SK-N-SH (cell line): ENCODE data around the gene TGFBR3. TPM values are rescaled to one million over a fixed set of nuclear protein-coding genes. Genes with fewer than 3 reads are reported as not detected.

Experiments used
- CTCF ChIA-PET: fragments of 300-600, 350-600 bp; formaldehyde crosslinking; extraction: SDS; loops from one replicate; lab custom pipeline; 2021; lab: Yijun Ruan, JAX
- POLR2A ChIA-PET: fragments of 350-600 bp; sonication (Branson Sonifier 250); formaldehyde crosslinking; extraction: SDS; loops from one replicate; lab custom pipeline; 2020; ENCODE audit warnings: antibody characterized with exemption, inconsistent platforms; lab: Yijun Ruan, JAX
- DNase-seq: peaks from one replicate; pipeline ENCODE4 v3.0.0; 2012
- H2AFZ ChIP-seq: fragments of 200-600 bp; sonication (generic); 2 replicates; pipeline ENCODE4 v1.8.1; 2016; ENCODE audit warnings: antibody characterized with exemption, mild to moderate bottlenecking, low read depth
- H3F3A ChIP-seq: fragments of 200-600 bp; sonication (generic); replicated peaks from 2 replicates; pipeline ENCODE3; 2016; ENCODE audit warnings: antibody characterized with exemption, mild to moderate bottlenecking; ENCODE audit not compliant: insufficient read depth
- H3K27ac ChIP-seq, 2 experiments: fragments of 200-500 bp in 1 of 2; fragments of 200-600 bp in 1 of 2; sonication (Bioruptor generic) in 1 of 2; sonication (generic), shearing (Covaris generic) in 1 of 2; 2 replicates each; pipeline versions ENCODE4 v1.5.1 to v1.6.1; 2014 to 2016; ENCODE audit warnings: low read depth in 2 of 2, inconsistent platforms in 1 of 2, low read length in 1 of 2, mild to moderate bottlenecking in 1 of 2, mixed read lengths in 1 of 2
- H3K27me3 ChIP-seq: fragments of 200-600 bp; sonication (generic), shearing (Covaris generic); 2 replicates; pipeline ENCODE4 v1.6.1; 2016; ENCODE audit warnings: mixed run types; ENCODE audit not compliant: insufficient read depth
- H3K36me3 ChIP-seq, 2 experiments: fragments of 200-500 bp in 1 of 2; fragments of 200-600 bp in 1 of 2; sonication (Bioruptor generic) in 1 of 2; sonication (generic) in 1 of 2; replicated peaks in 1 of 2; 2 replicates each; pipeline versions ENCODE3 to v1.5.1; 2014 to 2016; ENCODE audit warnings: low read length in 1 of 2, mild to moderate bottlenecking in 1 of 2; ENCODE audit not compliant: insufficient read depth in 2 of 2, control insufficient read depth in 1 of 2
- H3K4me1 ChIP-seq, 2 experiments: fragments of 200-500 bp in 1 of 2; fragments of 200-600 bp in 1 of 2; sonication (Bioruptor generic) in 1 of 2; sonication (generic), shearing (Covaris generic) in 1 of 2; 2 replicates each; pipeline versions ENCODE4 v1.5.1 to v1.6.1; 2014 to 2016; ENCODE audit warnings: low read depth in 1 of 2, low read length in 1 of 2, mixed run types in 1 of 2; ENCODE audit not compliant: insufficient read depth in 2 of 2, control insufficient read depth in 1 of 2
- H3K4me2 ChIP-seq: fragments of 200-600 bp; sonication (generic), shearing (Covaris generic); 2 replicates; pipeline ENCODE4 v1.6.1; 2017; ENCODE audit warnings: mixed run types
- H3K4me3 ChIP-seq, 2 experiments: fragments of 200-500 bp in 1 of 2; fragments of 200-600 bp in 1 of 2; sonication (Bioruptor generic) in 1 of 2; sonication (generic), shearing (Covaris generic) in 1 of 2; 2 replicates each; pipeline versions ENCODE4 v1.5.1 to v1.8.1; 2014 to 2016; ENCODE audit warnings: low read depth in 2 of 2, inconsistent platforms in 1 of 2, low read length in 1 of 2, mild to moderate bottlenecking in 1 of 2, mixed read lengths in 1 of 2, moderate library complexity in 1 of 2
- H3K79me2 ChIP-seq: fragments of 200-600 bp; sonication (generic); 2 replicates; pipeline ENCODE4 v1.8.1; 2017; ENCODE audit warnings: mild to moderate bottlenecking; ENCODE audit not compliant: insufficient read depth
- H3K9ac ChIP-seq: fragments of 200-600 bp; sonication (generic); 2 replicates; pipeline ENCODE4 v1.6.1; 2017; ENCODE audit warnings: mixed run types
- H3K9me2 ChIP-seq: fragments of 200-600 bp; sonication (generic); 2 replicates; pipeline ENCODE4 v1.6.1; 2017; ENCODE audit warnings: mixed run types
- H3K9me3 ChIP-seq: fragments of 200-600 bp; sonication (generic); 2 replicates; pipeline ENCODE4 v1.6.1; 2017; ENCODE audit warnings: mixed run types, mild to moderate bottlenecking, moderate library complexity
- H4K20me1 ChIP-seq: fragments of 200-600 bp; sonication (generic); 2 replicates; pipeline ENCODE4 v1.6.1; 2017; ENCODE audit warnings: mild to moderate bottlenecking, mixed run types; ENCODE audit not compliant: insufficient read depth
- CHD2 ChIP-seq: fragments of 150-350 bp; IDR thresholded peaks from 2 replicates; pipeline ENCODE4 v1.6.1; 2018; ENCODE audit warnings: low read length; ENCODE audit not compliant: partially characterized antibody
- ELF1 ChIP-seq: IDR thresholded peaks from 2 replicates; pipeline ENCODE4 v1.4.0; 2012
- EP300 ChIP-seq, 2 experiments: IDR thresholded peaks; 2 replicates each; pipeline versions ENCODE4 v1.4.0 to v1.6.1; 2012; ENCODE audit warnings: borderline replicate concordance in 1 of 2, low read depth in 1 of 2, low read length in 1 of 2
- FOXJ3 ChIP-seq: sonication (generic); formaldehyde crosslinking; IDR thresholded peaks from 2 replicates; pipeline ENCODE4 v1.5.1; 2020; ENCODE audit warnings: mild to moderate bottlenecking, missing genetic modification reagents
- GABPA ChIP-seq: IDR thresholded peaks from 2 replicates; pipeline ENCODE4 v1.4.0; 2012; ENCODE audit warnings: low read depth, mild to moderate bottlenecking
- MEF2A ChIP-seq: IDR thresholded peaks from 2 replicates; pipeline ENCODE4 v1.4.0; 2012; ENCODE audit warnings: low read depth, borderline replicate concordance
- POLR2AphosphoS5 ChIP-seq: IDR thresholded peaks from 2 replicates; pipeline ENCODE4 v1.6.1; 2012; ENCODE audit warnings: low read depth, low read length
- RFX5 ChIP-seq: IDR thresholded peaks from 2 replicates; pipeline ENCODE4 v1.6.1; 2012; ENCODE audit warnings: mild to moderate bottlenecking, improper control_type of control experiment, low read length
- RXRA ChIP-seq: IDR thresholded peaks from 2 replicates; pipeline ENCODE4 v1.4.0; 2012; ENCODE audit warnings: low read depth, mild to moderate bottlenecking, borderline replicate concordance
- SMC3 ChIP-seq: IDR thresholded peaks from 2 replicates; pipeline ENCODE4 v1.6.1; 2012; ENCODE audit warnings: low read depth, low read length, improper control_type of control experiment
- TAF1 ChIP-seq: IDR thresholded peaks from 2 replicates; pipeline ENCODE4 v1.6.1; 2012; ENCODE audit warnings: low read depth, mild to moderate bottlenecking, low read length, moderate library complexity, borderline replicate concordance
- TCF12 ChIP-seq: IDR thresholded peaks from 2 replicates; pipeline ENCODE4 v1.4.0; 2012
- USF1 ChIP-seq: IDR thresholded peaks from 2 replicates; pipeline ENCODE4 v1.4.0; 2012; ENCODE audit warnings: low read depth, borderline replicate concordance
- YY1 ChIP-seq: IDR thresholded peaks from 2 replicates; pipeline ENCODE4 v1.4.0; 2012; ENCODE audit warnings: low read depth, mild to moderate bottlenecking
- ZBTB33 ChIP-seq: IDR thresholded peaks from 2 replicates; pipeline ENCODE4 v1.4.0; 2012; ENCODE audit warnings: low read depth, borderline replicate concordance
- WGBS: methylation state at CpG from one replicate; pipeline ENCODE4 v1.1.6; 2017; ENCODE audit warnings: low lambda C conversion rate; 5-methylcytosine and 5-hydroxymethylcytosine counted together
- polyA plus RNA-seq, 3 experiments: library from polyadenylated mRNA; depleted of rRNA; stranded (reverse); fragments of >200 nt; gene quantifications; 2 replicates each; pipeline ENCODE4 v1.2.3, GENCODE V29; 2012

Gene TGFBR3
- polyA plus RNA-seq, 1 of the 3 experiments (the other 2 are of a cell fraction) = 0.07 TPM

GRCh38 chr1:91771717-91772116 is 114.2 kb downstream of the TGFBR3 start:
- Histone ChIP-seq H3K4me2 (no peak overlapping the region), H3K79me2 (no peaks in the 10 kb centered on the region), H3K4me3 (no peak overlapping the region)
- TF ChIP-seq TCF12 (no peak), POLR2AphosphoS5 (no peak), GABPA (no peak)
- TF ChIP-seq, all 33 proteins: peak for 0
- WGBS = 11% methylated on average over 2 of the region's 2 CpGs
- Histone ChIP-seq H3F3A (no peaks in the 10 kb centered on the region), H3K27ac (no peak overlapping the region), H3K9me2 (no peaks in the 10 kb centered on the region), H3K9ac (no peak overlapping the region), H3K36me3 (no peaks in the 10 kb centered on the region), H4K20me1 (no peaks in the 10 kb centered on the region), H2AFZ (no peak overlapping the region), H3K4me1 (no peaks in the 10 kb centered on the region), H3K9me3 (no peaks in the 10 kb centered on the region), H3K27me3 (peaks cover 40% of the 10 kb centered on the region)
- ChIA-PET POLR2A (no interaction called here), CTCF (no interaction called here)
- no peak for DNase-seq

DNA sequence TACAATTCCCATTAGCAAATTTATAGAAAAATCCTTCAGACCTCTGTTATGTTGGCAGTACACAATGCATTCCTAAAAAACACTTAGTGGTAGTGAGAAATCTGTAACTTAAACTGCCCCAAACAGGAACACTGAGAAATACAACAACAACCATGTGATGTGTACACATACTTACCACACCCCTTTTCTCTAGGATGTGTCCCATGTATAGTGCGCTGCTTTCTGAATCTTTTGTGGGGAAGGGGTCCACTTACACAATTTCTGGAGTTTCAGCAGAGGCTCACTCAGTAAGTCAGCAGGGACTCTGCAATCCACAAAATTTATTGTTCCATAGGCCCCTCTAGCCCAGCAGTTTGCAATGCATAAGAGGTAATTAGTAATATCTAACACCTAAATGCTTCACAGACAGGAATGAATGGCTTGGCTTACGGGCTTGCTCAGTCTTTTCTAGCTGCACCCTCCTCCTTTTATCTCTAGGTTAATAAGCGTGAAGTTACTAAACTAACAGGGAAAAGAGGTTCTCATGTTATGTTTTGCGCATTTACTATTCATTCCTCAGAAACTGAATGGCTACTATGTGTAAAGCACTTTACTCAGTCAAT is 115.2 kb downstream of the TGFBR3 start:
- H3K4me1 ChIP-seq = no peaks in the 10 kb centered on the region
- H3K27me3 ChIP-seq = peaks cover 33% of the 10 kb centered on the region
- no peak for DNase-seq
- no peak for TF ChIP-seq FOXJ3 (CRISPR knock-in tag)
- no peak for TF ChIP-seq USF1
- TF ChIP-seq RXRA = no peak
- TF ChIP-seq POLR2AphosphoS5 = no peak
- TF ChIP-seq TAF1 = no peak
- TF ChIP-seq MEF2A = no peak
- TF ChIP-seq CHD2 = no peak
- TF ChIP-seq SMC3 = no peak
- TF ChIP-seq EP300 (IDR thresholded peaks at IDR 0.05; ENCODE audit: borderline replicate concordance in 1 of 2, low read depth in 1 of 2, low read length in 1 of 2) = no peak
- no peak for TF ChIP-seq YY1
- no peak for TF ChIP-seq ELF1
- TF ChIP-seq RFX5 = no peak
- TF ChIP-seq ZBTB33 = no peak
- TF ChIP-seq, all 33 proteins: peak for 0
- Histone ChIP-seq H3K79me2 (no peaks in the 10 kb centered on the region), H3K4me2 (no peak overlapping the region), H3K9me3 (no peaks in the 10 kb centered on the region), H3K4me3 (no peak overlapping the region), H3K9me2 (no peaks in the 10 kb centered on the region), H2AFZ (no peak overlapping the region), H3F3A (no peaks in the 10 kb centered on the region), H4K20me1 (no peaks in the 10 kb centered on the region), H3K36me3 (no peaks in the 10 kb centered on the region), H3K9ac (no peak overlapping the region), H3K27ac (no peak overlapping the region)
- POLR2A ChIA-PET = no interaction called here
- WGBS = 27% methylated on average over 4 of the region's 4 CpGs
- CTCF ChIA-PET = no interaction called here
